ENCODE data around the gene PYDC2. TPM values are rescaled to one million over a fixed set of nuclear protein-coding genes. Genes with fewer than 3 reads are reported as not detected.

The PYDC2 gene
- polyA plus RNA-seq, 1 of the 3 experiments (the other 2 are of a cell fraction) = not detected

DNA sequence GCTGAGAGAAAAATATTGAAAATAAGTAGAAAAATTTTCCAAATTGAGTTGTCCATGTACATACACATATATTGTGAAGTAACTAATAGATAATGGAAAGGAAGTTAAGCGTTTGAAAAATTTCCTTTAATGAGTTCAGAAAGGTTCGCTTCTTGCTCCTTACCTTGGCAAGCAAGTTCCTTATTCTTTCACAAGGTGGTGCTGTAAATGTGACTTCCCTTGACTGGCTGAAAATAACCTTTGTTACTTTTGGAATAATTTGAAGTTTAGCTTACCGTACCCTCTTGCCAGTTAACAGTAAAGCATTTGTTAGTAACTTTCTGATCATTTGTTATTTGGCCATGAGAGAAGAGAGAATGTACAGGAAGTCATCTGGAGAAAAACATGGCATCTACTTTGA, 41.6 kb downstream of the PYDC2 start:
- Histone ChIP-seq H3K4me3 (ENCODE audit: low read depth in 2 of 2, low read length in 1 of 2) (no peak overlapping the region), H3K79me2 (ENCODE audit: insufficient read depth) (no peaks in the 10 kb centered on the region), H3F3A (replicated peaks; ENCODE audit: insufficient read depth) (no peaks in the 10 kb centered on the region), H3K36me3 (replicated peaks in 1 of 2; ENCODE audit: control insufficient read depth in 1 of 2, insufficient read depth in 2 of 2, low read length in 1 of 2) (no peaks in the 10 kb centered on the region), H3K9me3 (no peaks in the 10 kb centered on the region), H4K20me1 (ENCODE audit: insufficient read depth) (no peaks in the 10 kb centered on the region), H3K9me2 (no peaks in the 10 kb centered on the region), H2AFZ (ENCODE audit: low read depth) (no peak overlapping the region), H3K9ac (no peak overlapping the region), H3K27ac (ENCODE audit: low read depth in 2 of 2, low read length in 1 of 2) (no peak overlapping the region), H3K4me1 (ENCODE audit: control insufficient read depth in 1 of 2, insufficient read depth in 2 of 2, low read depth in 1 of 2, low read length in 1 of 2) (peaks cover 0 to 8% of the 10 kb centered on the region in 2 experiments; a peak in 2 of 4 replicates), H3K4me2 (no peak overlapping the region), H3K27me3 (ENCODE audit: insufficient read depth) (no peaks in the 10 kb centered on the region)
- WGBS (ENCODE audit: low lambda C conversion rate) = 72% methylated on average over 3 of the region's 3 CpGs
- TF ChIP-seq TEAD4 (IDR thresholded peaks at IDR 0.05; ENCODE audit: borderline replicate concordance, insufficient read depth) (no peak), SIN3A (IDR thresholded peaks at IDR 0.05; ENCODE audit: borderline replicate concordance, low read depth, low read length) (no peak), CTCF (IDR thresholded peaks at IDR 0.05) (peak; percentile 46), NFIC (IDR thresholded peaks at IDR 0.05; ENCODE audit: borderline replicate concordance) (no peak), RFX5 (IDR thresholded peaks at IDR 0.05; ENCODE audit: low read length) (no peak), RAD21 (IDR thresholded peaks at IDR 0.05; ENCODE audit: low read length) (peak; percentile 24; the same call in 1 of the 2 replicates)
- POLR2A ChIA-PET = no interaction called here
- CTCF ChIA-PET = no interaction called here
- DNase-seq = no peak

GRCh38 chr3:191509078-191509477, 48.1 kb downstream of the PYDC2 start:
- POLR2A ChIA-PET = no interaction called here
- Histone ChIP-seq H3F3A (replicated peaks; ENCODE audit: insufficient read depth) (no peaks in the 10 kb centered on the region), H2AFZ (ENCODE audit: low read depth) (no peak overlapping the region), H3K79me2 (ENCODE audit: insufficient read depth) (no peaks in the 10 kb centered on the region; the same call in 1 of the 2 replicates), H3K4me1 (ENCODE audit: control insufficient read depth in 1 of 2, insufficient read depth in 2 of 2, low read depth in 1 of 2, low read length in 1 of 2) (no peaks in the 10 kb centered on the region), H3K27ac (ENCODE audit: low read depth in 2 of 2, low read length in 1 of 2) (no peak overlapping the region), H3K4me3 (ENCODE audit: low read depth in 2 of 2, low read length in 1 of 2) (no peak overlapping the region), H3K36me3 (replicated peaks in 1 of 2; ENCODE audit: control insufficient read depth in 1 of 2, insufficient read depth in 2 of 2, low read length in 1 of 2) (no peaks in the 10 kb centered on the region), H3K9me2 (no peaks in the 10 kb centered on the region), H4K20me1 (ENCODE audit: insufficient read depth) (no peaks in the 10 kb centered on the region), H3K4me2 (no peak overlapping the region), H3K27me3 (ENCODE audit: insufficient read depth) (no peaks in the 10 kb centered on the region), H3K9ac (no peak overlapping the region), H3K9me3 (no peaks in the 10 kb centered on the region)
- TF ChIP-seq CHD2 (IDR thresholded peaks at IDR 0.05; ENCODE audit: low read length, partially characterized antibody) (no peak), YY1 (IDR thresholded peaks at IDR 0.05; ENCODE audit: low read depth) (no peak), MEF2A (IDR thresholded peaks at IDR 0.05; ENCODE audit: borderline replicate concordance, low read depth) (no peak), FOXJ3 (CRISPR knock-in tag; IDR thresholded peaks at IDR 0.05) (no peak), GABPA (IDR thresholded peaks at IDR 0.05; ENCODE audit: low read depth) (no peak), RFX5 (IDR thresholded peaks at IDR 0.05; ENCODE audit: low read length) (no peak), MXI1 (IDR thresholded peaks at IDR 0.05; ENCODE audit: low read depth, low read length) (no peak), SMC3 (IDR thresholded peaks at IDR 0.05; ENCODE audit: low read depth, low read length) (no peak), NFIC (IDR thresholded peaks at IDR 0.05; ENCODE audit: borderline replicate concordance) (no peak), EZH2phosphoT487 (IDR thresholded peaks at IDR 0.05; ENCODE audit: borderline replicate concordance, low read depth) (no peak), FOSL2 (IDR thresholded peaks at IDR 0.05; ENCODE audit: borderline replicate concordance, low read depth) (no peak), RAD21 (IDR thresholded peaks at IDR 0.05; ENCODE audit: low read length) (no peak), TEAD4 (IDR thresholded peaks at IDR 0.05; ENCODE audit: borderline replicate concordance, insufficient read depth) (no peak), POLR2AphosphoS5 (IDR thresholded peaks at IDR 0.05; ENCODE audit: low read depth, low read length) (no peak)
- TF ChIP-seq, protein P1, sequence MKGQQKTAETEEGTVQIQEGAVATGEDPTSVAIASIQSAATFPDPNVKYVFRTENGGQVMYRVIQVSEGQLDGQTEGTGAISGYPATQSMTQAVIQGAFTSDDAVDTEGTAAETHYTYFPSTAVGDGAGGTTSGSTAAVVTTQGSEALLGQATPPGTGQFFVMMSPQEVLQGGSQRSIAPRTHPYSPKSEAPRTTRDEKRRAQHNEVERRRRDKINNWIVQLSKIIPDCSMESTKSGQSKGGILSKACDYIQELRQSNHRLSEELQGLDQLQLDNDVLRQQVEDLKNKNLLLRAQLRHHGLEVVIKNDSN (IDR thresholded peaks at IDR 0.05; ENCODE audit: borderline replicate concordance, low read depth) = no peak
- TF ChIP-seq, protein P2, sequence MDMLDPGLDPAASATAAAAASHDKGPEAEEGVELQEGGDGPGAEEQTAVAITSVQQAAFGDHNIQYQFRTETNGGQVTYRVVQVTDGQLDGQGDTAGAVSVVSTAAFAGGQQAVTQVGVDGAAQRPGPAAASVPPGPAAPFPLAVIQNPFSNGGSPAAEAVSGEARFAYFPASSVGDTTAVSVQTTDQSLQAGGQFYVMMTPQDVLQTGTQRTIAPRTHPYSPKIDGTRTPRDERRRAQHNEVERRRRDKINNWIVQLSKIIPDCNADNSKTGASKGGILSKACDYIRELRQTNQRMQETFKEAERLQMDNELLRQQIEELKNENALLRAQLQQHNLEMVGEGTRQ (IDR thresholded peaks at IDR 0.05; ENCODE audit: borderline replicate concordance, low read depth, low read length) = no peak
- CTCF ChIA-PET = no interaction called here
- WGBS (ENCODE audit: low lambda C conversion rate) = 36% methylated on average over 2 of the region's 2 CpGs
- no peak for DNase-seq
